Vagina (tissue), 2 donors: ENCODE data around the gene GLI1. TPM values are rescaled to one million over a fixed set of nuclear protein-coding genes. Genes with fewer than 3 reads are reported as not detected.

Experiments
- DNase-seq, 2 donors: peaks; one replicate each; pipeline ENCODE4 v3.0.0-alpha.2; 2017; ENCODE audit errors: extremely low spot score in 2 of 2
- H3K27ac ChIP-seq: fragments of 200-600 bp; sonication (generic); one replicate; pipeline ENCODE4 v1.5.1; 2019
- H3K27me3 ChIP-seq: fragments of 200-600 bp; sonication (generic); one replicate; pipeline ENCODE4 v1.5.1; 2019
- H3K36me3 ChIP-seq, 2 donors: fragments of 200-600 bp; sonication (generic); one replicate each; pipeline ENCODE4 v1.5.1; 2017 to 2019
- H3K4me1 ChIP-seq: fragments of 200-600 bp; sonication (generic); one replicate; pipeline ENCODE4 v1.5.1; 2019
- H3K4me3 ChIP-seq, 2 donors: fragments of 200-600 bp; sonication (generic); 1 replicate in 1 of 2; 2 replicates in 1 of 2; pipeline ENCODE4 v1.5.1; 2016 to 2019
- H3K9me3 ChIP-seq: fragments of 200-600 bp; sonication (generic); one replicate; pipeline ENCODE4 v1.5.1; 2019
- CTCF ChIP-seq, 3 experiments: fragments of 450-650 bp in 2 of 3; fragments of 200-600 bp in 1 of 3; sonication (generic) in 1 of 3; IDR thresholded peaks; one replicate each; pipeline ENCODE4 v1.5.1; 2017 to 2019; ENCODE audit warnings: antibody characterized with exemption in 3 of 3, mild to moderate bottlenecking in 2 of 3, moderate library complexity in 2 of 3
- POLR2A ChIP-seq, 2 donors: fragments of 450-650 bp; IDR thresholded peaks; one replicate each; pipeline ENCODE4 v1.6.1; 2017; ENCODE audit warnings: antibody characterized with exemption in 2 of 2, mild to moderate bottlenecking in 2 of 2, moderate library complexity in 2 of 2
- POLR2AphosphoS5 ChIP-seq, 2 donors: sonication (generic); formaldehyde crosslinking; IDR thresholded peaks; one replicate each; pipeline ENCODE4 v1.9.0; 2017; ENCODE audit warnings: antibody characterized with exemption in 2 of 2, mild to moderate bottlenecking in 2 of 2, low read depth in 1 of 2; ENCODE audit not compliant: insufficient read depth in 1 of 2
- intact Hi-C: fragments of 100-400 bp; cut with DNase I; formaldehyde crosslinking; loops from one replicate; pipeline ENCODE4 v1.15.1; 2023
- total RNA-seq: library from RNA; depleted of rRNA; stranded (reverse); fragments of >200 nt; gene quantifications from one replicate; pipeline ENCODE4 v1.2.3, GENCODE V29; 2016

GLI1 gene
- total RNA-seq, 1 donor from 2014 or later, result 0.25 TPM

- Histone ChIP-seq H3K36me3 (no peaks in the 10 kb centered on the region), H3K27me3 (no peaks in the 10 kb centered on the region), H3K4me3 (no peak overlapping the region), H3K4me1 (peaks cover 7% of the 10 kb centered on the region), H3K9me3 (no peaks in the 10 kb centered on the region), H3K27ac (no peak overlapping the region)
- no peak for DNase-seq
- intact Hi-C loops, result no loop called here
- TF ChIP-seq POLR2AphosphoS5 (IDR thresholded peaks at IDR 0.05; ENCODE audit: insufficient read depth in 1 of 2, low read depth in 1 of 2), result no peak
Observed at GRCh38 chr12:57467212-57467874, 7.8 kb downstream of the GLI1 start.

GRCh38 chr12:57467915-57468314 is 8.3 kb downstream of the GLI1 start:
- no peaks in the 10 kb centered on the region for H3K36me3 ChIP-seq
- peaks cover 2% of the 10 kb centered on the region for H3K4me1 ChIP-seq
- no peak for DNase-seq
- TF ChIP-seq CTCF (IDR thresholded peaks at IDR 0.05) (no peak), POLR2AphosphoS5 (IDR thresholded peaks at IDR 0.05; ENCODE audit: insufficient read depth in 1 of 2, low read depth in 1 of 2) (no peak), POLR2A (IDR thresholded peaks at IDR 0.05) (no peak)
- H3K4me3 ChIP-seq, result no peak overlapping the region
- intact Hi-C loops, result no loop called here
- no peak overlapping the region for H3K27ac ChIP-seq
- no peaks in the 10 kb centered on the region for H3K9me3 ChIP-seq
- no peaks in the 10 kb centered on the region for H3K27me3 ChIP-seq

DNA sequence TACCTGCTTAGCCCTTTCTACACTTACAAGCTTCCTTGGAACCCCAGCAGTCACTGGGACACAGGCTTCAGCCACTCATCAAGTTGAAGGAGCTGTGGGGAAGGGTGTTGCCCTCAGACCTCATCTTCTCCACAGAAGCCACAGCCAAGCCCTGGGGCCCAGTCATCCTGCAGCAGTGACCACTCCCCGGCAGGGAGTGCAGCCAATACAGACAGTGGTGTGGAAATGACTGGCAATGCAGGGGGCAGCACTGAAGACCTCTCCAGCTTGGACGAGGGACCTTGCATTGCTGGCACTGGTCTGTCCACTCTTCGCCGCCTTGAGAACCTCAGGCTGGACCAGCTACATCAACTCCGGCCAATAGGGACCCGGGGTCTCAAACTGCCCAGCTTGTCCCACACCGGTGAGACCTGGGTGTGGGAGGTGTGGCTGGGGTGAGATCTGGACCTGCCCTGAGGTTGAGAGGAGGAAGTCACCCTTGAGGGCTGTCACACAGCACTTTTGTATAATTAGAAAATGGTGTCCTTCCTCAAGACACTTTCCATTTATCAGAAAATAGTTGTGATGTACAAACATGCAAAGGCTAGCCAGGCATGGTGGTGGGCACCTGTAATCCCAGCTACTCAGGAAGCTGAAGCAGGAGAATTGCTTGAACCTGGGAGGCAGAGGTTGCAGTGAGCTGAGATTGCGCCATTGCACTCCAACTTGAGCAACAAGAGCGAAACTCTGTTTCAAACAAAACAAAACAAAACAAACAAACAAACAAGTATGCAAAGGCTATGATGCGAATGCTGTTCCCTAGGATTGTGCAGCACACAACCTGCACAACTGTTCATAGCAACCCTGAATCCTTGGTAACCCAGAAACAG is 9.9 kb downstream of the GLI1 start:
- no peak for DNase-seq
- no peak for TF ChIP-seq CTCF (IDR thresholded peaks at IDR 0.05)
- TF ChIP-seq POLR2A (IDR thresholded peaks at IDR 0.05), result no peak
- TF ChIP-seq POLR2AphosphoS5 (IDR thresholded peaks at IDR 0.05; ENCODE audit: insufficient read depth in 1 of 2, low read depth in 1 of 2), result no peak
- Histone ChIP-seq H3K4me1 (no peaks in the 10 kb centered on the region), H3K36me3 (no peaks in the 10 kb centered on the region), H3K9me3 (no peaks in the 10 kb centered on the region), H3K4me3 (no peak overlapping the region), H3K27ac (no peak overlapping the region), H3K27me3 (peaks cover 1% of the 10 kb centered on the region)
- intact Hi-C loops, result no loop called here

GRCh38 chr12:57470286-57470969 is 10.8 kb downstream of the GLI1 start:
- no peak for TF ChIP-seq POLR2AphosphoS5 (IDR thresholded peaks at IDR 0.05; ENCODE audit: insufficient read depth in 1 of 2, low read depth in 1 of 2)
- no peak for DNase-seq
- no peaks in the 10 kb centered on the region for H3K9me3 ChIP-seq
- H3K27ac ChIP-seq, result no peak overlapping the region
- peaks cover 10% of the 10 kb centered on the region for H3K27me3 ChIP-seq
- intact Hi-C loops, result no loop called here
- no peak overlapping the region for H3K4me3 ChIP-seq
- H3K36me3 ChIP-seq, result no peaks in the 10 kb centered on the region
- H3K4me1 ChIP-seq, result peaks cover 9% of the 10 kb centered on the region

DNA sequence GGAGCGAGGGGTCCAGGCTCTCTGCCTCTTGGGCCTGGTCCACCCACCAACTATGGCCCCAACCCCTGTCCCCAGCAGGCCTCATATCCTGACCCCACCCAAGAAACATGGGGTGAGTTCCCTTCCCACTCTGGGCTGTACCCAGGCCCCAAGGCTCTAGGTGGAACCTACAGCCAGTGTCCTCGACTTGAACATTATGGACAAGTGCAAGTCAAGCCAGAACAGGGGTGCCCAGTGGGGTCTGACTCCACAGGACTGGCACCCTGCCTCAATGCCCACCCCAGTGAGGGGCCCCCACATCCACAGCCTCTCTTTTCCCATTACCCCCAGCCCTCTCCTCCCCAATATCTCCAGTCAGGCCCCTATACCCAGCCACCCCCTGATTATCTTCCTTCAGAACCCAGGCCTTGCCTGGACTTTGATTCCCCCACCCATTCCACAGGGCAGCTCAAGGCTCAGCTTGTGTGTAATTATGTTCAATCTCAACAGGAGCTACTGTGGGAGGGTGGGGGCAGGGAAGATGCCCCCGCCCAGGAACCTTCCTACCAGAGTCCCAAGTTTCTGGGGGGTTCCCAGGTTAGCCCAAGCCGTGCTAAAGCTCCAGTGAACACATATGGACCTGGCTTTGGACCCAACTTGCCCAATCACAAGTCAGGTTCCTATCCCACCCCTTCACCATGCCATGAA is 11.5 kb downstream of the GLI1 start:
- Histone ChIP-seq H3K36me3 (no peaks in the 10 kb centered on the region), H3K27ac (no peak overlapping the region), H3K9me3 (no peaks in the 10 kb centered on the region), H3K4me1 (peaks cover 16% of the 10 kb centered on the region), H3K4me3 (no peak overlapping the region), H3K27me3 (peaks cover 12% of the 10 kb centered on the region)
- intact Hi-C loops, result no loop called here
- TF ChIP-seq CTCF (IDR thresholded peaks at IDR 0.05) (no peak), POLR2AphosphoS5 (IDR thresholded peaks at IDR 0.05; ENCODE audit: insufficient read depth in 1 of 2, low read depth in 1 of 2) (no peak), POLR2A (IDR thresholded peaks at IDR 0.05) (no peak)
- DNase-seq, result no peak
